Skin epidermis (tissue), 12 donors: ENCODE data around the gene TNPO2.
"Not testable (repeated sequence)": the region's sequence is repeated elsewhere in the genome, so short reads cannot be mapped to it uniquely, and the experiment has no call there.

Experiments
- H3K27ac ChIP-seq, 21 experiments: fragments of 200-600 bp; sonication (generic) in 11 of 21; one replicate each; pipeline ENCODE4 v1.5.0; 2020; ENCODE audit warnings: mild to moderate bottlenecking in 3 of 21, inconsistent platforms in 2 of 21, moderate library complexity in 2 of 21
- H3K4me3 ChIP-seq, 7 experiments: fragments of 200-600 bp; sonication (generic) in 2 of 7; one replicate each; pipeline ENCODE4 v1.5.0; 2020; ENCODE audit warnings: inconsistent platforms in 2 of 7, mild to moderate bottlenecking in 2 of 7, moderate library complexity in 1 of 7

The TNPO2 gene

GRCh38 chr19:12685831-12686230 lies 37.9 kb downstream of the TNPO2 start:
- Histone ChIP-seq H3K4me3 (no peak overlapping the region), H3K27ac (no peak overlapping the region)

GRCh38 chr19:12681074-12681987 lies 42.4 kb downstream of the TNPO2 start, which contains the start of gene DHPS:
Gene DHPS, minus strand, starts transcription at chr19:12681880. Its CDS starts 114 bp downstream, at chr19:12681766.
- peak within 1 kb of the TSS; percentile 63 to 99 (median 96) for H3K27ac ChIP-seq
- H3K4me3 ChIP-seq: peak within 1 kb of the TSS; percentile 56 to 98 (median 71)

- H3K4me3 ChIP-seq: no peak overlapping the region
- no peak overlapping the region for H3K27ac ChIP-seq
Measured at GRCh38 chr19:12680034-12680433, 43.7 kb downstream of the TNPO2 start.

GRCh38 chr19:12678039-12678438 lies 45.7 kb downstream of the TNPO2 start:
- H3K4me3 ChIP-seq, H3K27ac ChIP-seq: not testable (repeated sequence)

GRCh38 chr19:12676928-12677327 lies 46.8 kb downstream of the TNPO2 start:
- Histone ChIP-seq H3K4me3 (no peak overlapping the region), H3K27ac (no peak overlapping the region)

GRCh38 chr19:12676384-12676792 lies 47.3 kb downstream of the TNPO2 start:
- Histone ChIP-seq H3K4me3 (no peak overlapping the region), H3K27ac (no peak overlapping the region)

GRCh38 chr19:12675940-12676339 lies 47.8 kb downstream of the TNPO2 start:
- Histone ChIP-seq H3K4me3 (no peak overlapping the region), H3K27ac (no peak overlapping the region)

GRCh38 chr19:12675399-12675798 lies 48.3 kb downstream of the TNPO2 start:
- Histone ChIP-seq H3K27ac (no peak overlapping the region), H3K4me3 (no peak overlapping the region)

- H3K4me3 ChIP-seq: no peak overlapping the region
- no peak overlapping the region for H3K27ac ChIP-seq
Measured at GRCh38 chr19:12672744-12673143, 51.0 kb downstream of the TNPO2 start.

- peak overlapping the region in 20 of 21 experiments; percentile 90 to 99 (median 97) for H3K27ac ChIP-seq
- peak overlapping the region; percentile 66 to 93 (median 73) for H3K4me3 ChIP-seq
Measured at GRCh38 chr19:12670159-12670928, 53.4 kb downstream of the TNPO2 start.

GRCh38 chr19:12669270-12670158 lies 54.2 kb downstream of the TNPO2 start:
- Histone ChIP-seq H3K4me3 (peak overlapping the region; percentile 66 to 93 (median 73)), H3K27ac (peak overlapping the region; percentile 90 to 99 (median 97))

GRCh38 chr19:12668932-12669269 lies 54.8 kb downstream of the TNPO2 start:
- Histone ChIP-seq H3K27ac (peak overlapping the region; percentile 90 to 99 (median 97)), H3K4me3 (peak overlapping the region; percentile 66 to 93 (median 73))

- peak overlapping the region in 18 of 21 experiments; percentile 90 to 99 (median 97) for H3K27ac ChIP-seq
Measured at GRCh38 chr19:12668346-12668745, 55.4 kb downstream of the TNPO2 start.

GRCh38 chr19:12667731-12668302 lies 55.9 kb downstream of the TNPO2 start:
- Histone ChIP-seq H3K27ac (peak overlapping the region in 6 of 21 experiments; percentile 93 to 99 (median 98)), H3K4me3 (peak overlapping the region in 2 of 7 experiments; percentile 73 to 76)

More at GRCh38 chr19:12668346-12668745, 55.4 kb downstream of the TNPO2 start:
- peak overlapping the region; percentile 66 to 93 (median 73) for H3K4me3 ChIP-seq

GRCh38 chr19:12666265-12667048 lies 57.3 kb downstream of the TNPO2 start, which contains the start of the genes MAN2B1 and WDR83:
Gene MAN2B1, minus strand, starts transcription at chr19:12666742. Its CDS starts 41 bp downstream, at chr19:12666701.
Gene WDR83, plus strand, starts transcription at chr19:12666807. Its CDS starts 2,984 bp downstream, at chr19:12669791.
- peak within 1 kb of the TSS; percentile 52 to 80 (median 63) for H3K4me3 ChIP-seq

GRCh38 chr19:12665671-12666264 lies 58.0 kb downstream of the TNPO2 start:
- peak overlapping the region; percentile 52 to 80 (median 63) for H3K4me3 ChIP-seq

More at GRCh38 chr19:12666265-12667048, 57.3 kb downstream of the TNPO2 start, which contains the start of the genes MAN2B1 and WDR83:
- peak within 1 kb of the TSS; percentile 35 to 99 (median 79) for H3K27ac ChIP-seq

GRCh38 chr19:12665281-12665573 lies 58.5 kb downstream of the TNPO2 start:
- Histone ChIP-seq H3K4me3 (peak overlapping the region in 6 of 7 experiments; percentile 52 to 80 (median 62)), H3K27ac (peak overlapping the region in 14 of 21 experiments; percentile 10 to 90 (median 78))

More at GRCh38 chr19:12665671-12666264, 58.0 kb downstream of the TNPO2 start:
- peak overlapping the region in 20 of 21 experiments; percentile 59 to 90 (median 80) for H3K27ac ChIP-seq
